Measurements from ENCODE around the gene TMCC1.

TMCC1 gene

DNA sequence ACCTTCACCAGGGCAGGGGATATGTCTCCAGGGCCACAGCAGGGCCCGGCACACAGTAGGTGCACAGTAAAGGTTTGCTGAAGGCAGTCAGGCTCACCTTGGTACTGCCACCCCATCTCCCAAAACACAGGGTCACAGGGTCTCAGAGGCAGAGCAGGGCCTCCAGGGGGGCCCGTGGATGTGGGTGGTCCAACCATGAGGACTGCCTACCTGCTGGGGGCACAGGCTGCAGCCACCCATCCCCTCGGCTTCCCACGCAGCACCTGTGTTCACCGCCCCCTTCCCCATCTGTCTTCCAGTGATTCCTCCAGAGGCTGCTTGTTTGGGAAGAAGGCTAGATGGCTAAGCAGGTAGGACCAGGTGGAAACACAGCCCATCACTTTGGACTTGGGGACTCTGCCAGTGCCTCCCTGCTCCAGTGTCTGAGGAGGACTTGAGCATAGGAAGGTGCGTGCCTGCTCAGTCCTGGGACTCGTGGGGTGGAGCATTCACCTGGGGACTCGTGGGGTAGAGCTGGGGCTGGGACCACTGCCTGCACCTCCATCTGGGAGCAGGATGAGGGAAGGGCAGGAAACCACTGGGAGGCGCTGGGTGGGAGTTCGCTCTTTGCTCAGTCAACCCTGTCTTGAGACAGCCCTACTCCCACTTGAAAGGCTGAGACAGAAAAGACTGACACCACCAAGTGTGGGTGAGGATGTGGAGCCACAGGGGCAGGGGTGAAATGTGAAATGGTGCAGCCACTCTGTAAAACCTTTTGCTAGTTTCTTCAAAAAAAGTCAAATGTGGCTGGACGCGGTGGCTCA, 268.2 kb downstream of the TMCC1 start:
- Histone ChIP-seq H3K4me1 (ENCODE audit: control insufficient read depth, insufficient read depth, low read depth, low read length) (peaks cover 56% of the 10 kb centered on the region), H3K27ac (ENCODE audit: low read length, poor library complexity, severe bottlenecking) (peak overlapping the region; percentile 67), H2AK5ac (ENCODE audit: low read length, severe bottlenecking) (peak overlapping the region; percentile 63), H2BK12ac (ENCODE audit: low read length in 2 of 2) (peak overlapping the region; percentile 97 to 100), H3K23ac (ENCODE audit: low read length in 2 of 2) (no peak overlapping the region), H2BK15ac (ENCODE audit: low read depth, poor library complexity, severe bottlenecking) (peak overlapping the region; percentile 31), H4K91ac (ENCODE audit: low read length) (peak overlapping the region; percentile 96), H2BK120ac (ENCODE audit: low read depth, low read length) (peak overlapping the region; percentile 91), H3K14ac (ENCODE audit: low read length in 2 of 2) (peak overlapping the region in 1 of 2 experiments; percentile 61), H3K9me3 (ENCODE audit: control insufficient read depth, low read length) (no peaks in the 10 kb centered on the region), H3K4me2 (ENCODE audit: low read length, poor library complexity, severe bottlenecking) (no peak overlapping the region), H3K9ac (ENCODE audit: low read length) (peak overlapping the region; percentile 70), H3K4me3 (ENCODE audit: insufficient read depth in 1 of 2, low read depth in 1 of 2, low read length in 2 of 2) (no peak overlapping the region), H4K8ac (ENCODE audit: low read length) (peak overlapping the region; percentile 15), H3K4ac (ENCODE audit: low read depth in 1 of 2, low read length in 2 of 2) (peak overlapping the region; percentile 42 to 91), H2AFZ (ENCODE audit: low read depth, low read length) (no peak overlapping the region), H3K79me1 (replicated peaks; ENCODE audit: low read length, poor library complexity, severe bottlenecking) (no peaks in the 10 kb centered on the region), H3K36me3 (ENCODE audit: control insufficient read depth in 1 of 2, insufficient read depth in 2 of 2, low read depth in 1 of 2, low read length in 2 of 2) (no peaks in the 10 kb centered on the region), H3K27me3 (ENCODE audit: control insufficient read depth in 1 of 2, insufficient read depth in 1 of 2, low read length in 2 of 2) (no peaks in the 10 kb centered on the region), H3K18ac (ENCODE audit: low read depth in 1 of 2, low read length in 2 of 2) (peak overlapping the region; percentile 72 to 82), H2BK5ac (ENCODE audit: low read depth, low read length, poor library complexity, severe bottlenecking) (no peak overlapping the region)
- peak; percentile 61 for DNase-seq
- WGBS = 72% methylated on average over 7 of the region's 12 CpGs

DNA sequence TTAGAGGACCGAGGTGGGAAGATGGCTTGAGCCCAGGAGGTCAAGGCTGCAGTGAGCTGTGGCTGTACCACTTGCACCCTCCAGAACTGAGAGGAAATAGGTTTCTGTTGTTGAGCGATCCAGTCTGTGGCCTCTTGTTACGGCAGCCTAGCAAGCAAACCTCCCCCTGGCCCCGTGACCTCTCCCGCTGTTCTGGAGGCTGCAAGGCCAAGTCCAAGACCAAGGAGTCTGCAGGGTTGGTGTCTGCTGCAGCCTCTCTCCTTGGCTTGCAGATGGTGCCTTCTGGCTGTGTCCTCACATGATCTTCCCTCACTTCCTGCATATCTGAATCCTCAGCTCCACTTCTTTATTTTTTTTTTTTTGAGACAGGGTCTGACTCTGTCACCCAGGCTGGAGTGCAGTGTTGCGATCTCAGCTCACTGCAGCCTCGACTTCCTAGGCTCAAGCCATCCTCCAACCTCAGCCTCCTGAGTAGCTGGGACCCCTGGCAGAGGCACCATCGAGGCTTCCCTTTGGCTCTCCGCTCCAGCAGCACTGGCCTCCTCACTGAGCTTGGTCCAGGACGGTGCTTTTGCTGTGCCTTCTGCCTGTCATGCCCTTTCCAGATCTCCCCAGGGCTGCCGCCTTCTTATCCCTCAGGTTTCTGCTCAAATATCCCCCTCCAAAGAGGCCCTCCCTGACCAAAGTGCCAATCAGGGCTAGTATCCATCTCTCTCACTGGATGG, 269.0 kb downstream of the TMCC1 start:
- no peak overlapping the region for H2AFZ ChIP-seq (ENCODE audit: low read depth, low read length)
- H2BK5ac ChIP-seq (ENCODE audit: low read depth, low read length, poor library complexity, severe bottlenecking) = no peak overlapping the region
- peak overlapping the region; percentile 91 for H2BK120ac ChIP-seq (ENCODE audit: low read depth, low read length)
- H3K27me3 ChIP-seq (ENCODE audit: control insufficient read depth in 1 of 2, insufficient read depth in 1 of 2, low read length in 2 of 2) = no peaks in the 10 kb centered on the region
- H2BK12ac ChIP-seq (ENCODE audit: low read length in 2 of 2) = peak overlapping the region; percentile 97 to 100
- no peaks in the 10 kb centered on the region for H3K9me3 ChIP-seq (ENCODE audit: control insufficient read depth, low read length)
- no peak overlapping the region for H3K4me2 ChIP-seq (ENCODE audit: low read length, poor library complexity, severe bottlenecking)
- H3K23ac ChIP-seq (ENCODE audit: low read length in 2 of 2) = peak overlapping the region in 1 of 2 experiments; percentile 92
- peak overlapping the region in 1 of 2 experiments; percentile 78 for H3K14ac ChIP-seq (ENCODE audit: low read length in 2 of 2)
- peak overlapping the region; percentile 63 for H2AK5ac ChIP-seq (ENCODE audit: low read length, severe bottlenecking)
- WGBS = 71% methylated on average over 11 of the region's 11 CpGs
- no peaks in the 10 kb centered on the region for H3K79me1 ChIP-seq (replicated peaks; ENCODE audit: low read length, poor library complexity, severe bottlenecking)
- peak overlapping the region; percentile 97 for H4K91ac ChIP-seq (ENCODE audit: low read length)
- H3K27ac ChIP-seq (ENCODE audit: low read length, poor library complexity, severe bottlenecking) = no peak overlapping the region
- peak overlapping the region; percentile 90 for H4K8ac ChIP-seq (ENCODE audit: low read length)
- H3K18ac ChIP-seq (ENCODE audit: low read depth in 1 of 2, low read length in 2 of 2) = peak overlapping the region; percentile 82 to 94
- H3K9ac ChIP-seq (ENCODE audit: low read length) = peak overlapping the region; percentile 70
- H2BK15ac ChIP-seq (ENCODE audit: low read depth, poor library complexity, severe bottlenecking) = peak overlapping the region; percentile 87
- H3K4ac ChIP-seq (ENCODE audit: low read depth in 1 of 2, low read length in 2 of 2) = peak overlapping the region; percentile 84 to 91
- peak; percentile 75 for DNase-seq
- H3K36me3 ChIP-seq (ENCODE audit: control insufficient read depth in 1 of 2, insufficient read depth in 2 of 2, low read depth in 1 of 2, low read length in 2 of 2) = no peaks in the 10 kb centered on the region
- peaks cover 59% of the 10 kb centered on the region for H3K4me1 ChIP-seq (ENCODE audit: control insufficient read depth, insufficient read depth, low read depth, low read length)
- no peak overlapping the region for H3K4me3 ChIP-seq (ENCODE audit: insufficient read depth in 1 of 2, low read depth in 1 of 2, low read length in 2 of 2)

DNA sequence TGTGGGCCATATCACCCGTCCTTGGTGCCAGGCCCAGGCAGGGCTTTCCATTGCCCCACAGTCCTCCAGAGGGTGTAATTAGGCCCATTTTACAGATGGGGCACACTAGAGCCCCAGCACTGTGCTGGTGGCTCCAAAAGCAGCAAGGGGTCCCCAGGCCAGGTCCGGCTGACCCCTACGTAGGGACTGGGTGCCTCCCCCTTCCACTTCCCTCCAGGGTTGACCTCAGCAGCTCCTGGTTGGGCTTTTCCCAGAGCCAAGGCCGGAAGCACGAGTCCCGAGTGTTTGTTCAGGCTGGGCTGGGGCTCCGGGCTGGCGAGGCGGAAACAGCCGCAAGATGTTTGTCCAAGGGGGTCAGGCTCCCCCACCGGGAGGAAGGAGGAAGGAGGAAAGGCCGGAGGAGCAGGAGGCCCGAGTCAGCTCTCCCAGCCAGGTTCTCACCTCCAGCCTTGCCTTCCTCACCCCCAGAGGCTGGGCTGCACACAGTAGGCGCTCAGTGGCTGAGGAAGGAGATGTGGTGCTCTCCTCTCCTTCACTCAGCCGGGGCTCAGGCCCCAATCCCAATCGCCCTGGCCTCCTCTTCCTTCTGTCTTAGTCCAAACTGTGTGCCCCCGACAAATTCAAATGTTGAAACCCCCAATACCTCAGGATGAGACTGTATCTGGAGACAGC, 269.9 kb downstream of the TMCC1 start:
- H2BK120ac ChIP-seq (ENCODE audit: low read depth, low read length) = peak overlapping the region; percentile 88
- peak overlapping the region; percentile 97 for H4K8ac ChIP-seq (ENCODE audit: low read length)
- H3K27ac ChIP-seq (ENCODE audit: low read length, poor library complexity, severe bottlenecking) = peak overlapping the region; percentile 26

More for the DNA sequence above, 269.9 kb downstream of the TMCC1 start:
- no peak overlapping the region for H3K9ac ChIP-seq (ENCODE audit: low read length)
- no peak overlapping the region for H3K23ac ChIP-seq (ENCODE audit: low read length in 2 of 2)
- H3K4ac ChIP-seq (ENCODE audit: low read depth in 1 of 2, low read length in 2 of 2) = peak overlapping the region; percentile 79 to 84
- peak overlapping the region; percentile 80 to 87 for H3K18ac ChIP-seq (ENCODE audit: low read depth in 1 of 2, low read length in 2 of 2)
- H3K36me3 ChIP-seq (ENCODE audit: control insufficient read depth in 1 of 2, insufficient read depth in 2 of 2, low read depth in 1 of 2, low read length in 2 of 2) = no peaks in the 10 kb centered on the region
- H3K79me1 ChIP-seq (replicated peaks; ENCODE audit: low read length, poor library complexity, severe bottlenecking) = no peaks in the 10 kb centered on the region
- no peaks in the 10 kb centered on the region for H3K27me3 ChIP-seq (ENCODE audit: control insufficient read depth in 1 of 2, insufficient read depth in 1 of 2, low read length in 2 of 2)
- 53% methylated on average over 10 of the region's 17 CpGs for WGBS
- no peak overlapping the region for H2BK5ac ChIP-seq (ENCODE audit: low read depth, low read length, poor library complexity, severe bottlenecking)
- no peak overlapping the region for H3K4me2 ChIP-seq (ENCODE audit: low read length, poor library complexity, severe bottlenecking)
- peak overlapping the region; percentile 80 for H2AK5ac ChIP-seq (ENCODE audit: low read length, severe bottlenecking)
- H2BK12ac ChIP-seq (ENCODE audit: low read length in 2 of 2) = peak overlapping the region; percentile 96
- H3K14ac ChIP-seq (ENCODE audit: low read length in 2 of 2) = peak overlapping the region in 1 of 2 experiments; percentile 75
- H3K9me3 ChIP-seq (ENCODE audit: control insufficient read depth, low read length) = no peaks in the 10 kb centered on the region
- H4K91ac ChIP-seq (ENCODE audit: low read length) = peak overlapping the region; percentile 98
- H3K4me1 ChIP-seq (ENCODE audit: control insufficient read depth, insufficient read depth, low read depth, low read length) = peaks cover 68% of the 10 kb centered on the region
- peak overlapping the region; percentile 92 for H2BK15ac ChIP-seq (ENCODE audit: low read depth, poor library complexity, severe bottlenecking)
- H2AFZ ChIP-seq (ENCODE audit: low read depth, low read length) = no peak overlapping the region
- H3K4me3 ChIP-seq (ENCODE audit: insufficient read depth in 1 of 2, low read depth in 1 of 2, low read length in 2 of 2) = no peak overlapping the region
- peak; percentile 76 for DNase-seq
